ENCODE results near the gene UBE2D3.

GRCh38 chr4:102862016-102862415 lies 34.7 kb upstream of the UBE2D3 start:
- TF ChIP-seq RAD21 (conservative IDR thresholded peaks at IDR 0.05 in 1 of 2, IDR thresholded peaks at IDR 0.05 in 1 of 2) (no peak), ESRRA (IDR thresholded peaks at IDR 0.05; ENCODE audit: borderline replicate concordance, low read length) (no peak), JUNB (IDR thresholded peaks at IDR 0.05) (no peak), BHLHE40 (IDR thresholded peaks at IDR 0.05; ENCODE audit: low read depth, low read length) (no peak), HOXA7 (CRISPR knock-in tag; IDR thresholded peaks at IDR 0.05) (no peak), POLR2A (IDR thresholded peaks at IDR 0.05; ENCODE audit: low read length) (no peak), CEBPB (IDR thresholded peaks at IDR 0.05) (no peak), SMC3 (IDR thresholded peaks at IDR 0.05) (no peak), KDM5A (IDR thresholded peaks at IDR 0.05) (no peak)
- TF ChIP-seq, protein P1, sequence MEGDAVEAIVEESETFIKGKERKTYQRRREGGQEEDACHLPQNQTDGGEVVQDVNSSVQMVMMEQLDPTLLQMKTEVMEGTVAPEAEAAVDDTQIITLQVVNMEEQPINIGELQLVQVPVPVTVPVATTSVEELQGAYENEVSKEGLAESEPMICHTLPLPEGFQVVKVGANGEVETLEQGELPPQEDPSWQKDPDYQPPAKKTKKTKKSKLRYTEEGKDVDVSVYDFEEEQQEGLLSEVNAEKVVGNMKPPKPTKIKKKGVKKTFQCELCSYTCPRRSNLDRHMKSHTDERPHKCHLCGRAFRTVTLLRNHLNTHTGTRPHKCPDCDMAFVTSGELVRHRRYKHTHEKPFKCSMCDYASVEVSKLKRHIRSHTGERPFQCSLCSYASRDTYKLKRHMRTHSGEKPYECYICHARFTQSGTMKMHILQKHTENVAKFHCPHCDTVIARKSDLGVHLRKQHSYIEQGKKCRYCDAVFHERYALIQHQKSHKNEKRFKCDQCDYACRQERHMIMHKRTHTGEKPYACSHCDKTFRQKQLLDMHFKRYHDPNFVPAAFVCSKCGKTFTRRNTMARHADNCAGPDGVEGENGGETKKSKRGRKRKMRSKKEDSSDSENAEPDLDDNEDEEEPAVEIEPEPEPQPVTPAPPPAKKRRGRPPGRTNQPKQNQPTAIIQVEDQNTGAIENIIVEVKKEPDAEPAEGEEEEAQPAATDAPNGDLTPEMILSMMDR (IDR thresholded peaks at IDR 0.05): no peak
- TF ChIP-seq, protein P2, sequence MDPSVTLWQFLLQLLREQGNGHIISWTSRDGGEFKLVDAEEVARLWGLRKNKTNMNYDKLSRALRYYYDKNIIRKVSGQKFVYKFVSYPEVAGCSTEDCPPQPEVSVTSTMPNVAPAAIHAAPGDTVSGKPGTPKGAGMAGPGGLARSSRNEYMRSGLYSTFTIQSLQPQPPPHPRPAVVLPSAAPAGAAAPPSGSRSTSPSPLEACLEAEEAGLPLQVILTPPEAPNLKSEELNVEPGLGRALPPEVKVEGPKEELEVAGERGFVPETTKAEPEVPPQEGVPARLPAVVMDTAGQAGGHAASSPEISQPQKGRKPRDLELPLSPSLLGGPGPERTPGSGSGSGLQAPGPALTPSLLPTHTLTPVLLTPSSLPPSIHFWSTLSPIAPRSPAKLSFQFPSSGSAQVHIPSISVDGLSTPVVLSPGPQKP (IDR thresholded peaks at IDR 0.05; ENCODE audit: low read depth, low read length): no peak
- TF ChIP-seq, protein P3, sequence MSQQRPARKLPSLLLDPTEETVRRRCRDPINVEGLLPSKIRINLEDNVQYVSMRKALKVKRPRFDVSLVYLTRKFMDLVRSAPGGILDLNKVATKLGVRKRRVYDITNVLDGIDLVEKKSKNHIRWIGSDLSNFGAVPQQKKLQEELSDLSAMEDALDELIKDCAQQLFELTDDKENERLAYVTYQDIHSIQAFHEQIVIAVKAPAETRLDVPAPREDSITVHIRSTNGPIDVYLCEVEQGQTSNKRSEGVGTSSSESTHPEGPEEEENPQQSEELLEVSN (IDR thresholded peaks at IDR 0.05; ENCODE audit: borderline replicate concordance, low read depth): no peak

Data from A549 (cell line).